HEK293T (cell line): ENCODE measurements around the gene DHX34.

Experiments used
- ARNT ChIP-seq: fragments of 450-650 bp; IDR thresholded peaks from 2 replicates; pipeline ENCODE4 v1.6.1; 2017; ENCODE audit warnings: mild to moderate bottlenecking
- BHLHE40 ChIP-seq: fragments of 450-650 bp; IDR thresholded peaks from 2 replicates; pipeline ENCODE4 v1.6.1; 2016; ENCODE audit warnings: mild to moderate bottlenecking, moderate library complexity, borderline replicate concordance
- ELF4 ChIP-seq: fragments of 450-650 bp; IDR thresholded peaks from 2 replicates; pipeline ENCODE4 v1.6.1; 2017; ENCODE audit warnings: antibody characterized with exemption
- FOXA1 ChIP-seq: fragments of 450-650 bp; IDR thresholded peaks from 2 replicates; pipeline ENCODE4 v1.6.1; 2016; ENCODE audit warnings: mild to moderate bottlenecking
- FOXK2 ChIP-seq: fragments of 450-650 bp; IDR thresholded peaks from 2 replicates; pipeline ENCODE4 v1.6.1; 2016; ENCODE audit warnings: mild to moderate bottlenecking
- FOXM1 ChIP-seq: fragments of 450-650 bp; IDR thresholded peaks from 2 replicates; pipeline ENCODE4 v1.6.1; 2017; ENCODE audit warnings: mild to moderate bottlenecking, borderline replicate concordance
- HDGF ChIP-seq: fragments of 450-650 bp; IDR thresholded peaks from 2 replicates; pipeline ENCODE4 v1.6.1; 2017; ENCODE audit warnings: antibody characterized with exemption, borderline replicate concordance
- L3MBTL2 ChIP-seq: fragments of 450-650 bp; conservative IDR thresholded peaks from 2 replicates; pipeline ENCODE4 v1.6.1; 2016; ENCODE audit warnings: mild to moderate bottlenecking
- LEF1 ChIP-seq: fragments of 450-650 bp; IDR thresholded peaks from 2 replicates; pipeline ENCODE4 v1.6.1; 2017; ENCODE audit warnings: mild to moderate bottlenecking, borderline replicate concordance
- SP1 ChIP-seq: fragments of 450-650 bp; IDR thresholded peaks from 2 replicates; pipeline ENCODE4 v1.6.1; 2017
- SUZ12 ChIP-seq: fragments of 450-650 bp; IDR thresholded peaks from 2 replicates; pipeline ENCODE4 v1.6.1; 2016; ENCODE audit warnings: mild to moderate bottlenecking
- TARDBP ChIP-seq: fragments of 450-650 bp; IDR thresholded peaks from 2 replicates; pipeline ENCODE4 v1.6.1; 2016

DNA sequence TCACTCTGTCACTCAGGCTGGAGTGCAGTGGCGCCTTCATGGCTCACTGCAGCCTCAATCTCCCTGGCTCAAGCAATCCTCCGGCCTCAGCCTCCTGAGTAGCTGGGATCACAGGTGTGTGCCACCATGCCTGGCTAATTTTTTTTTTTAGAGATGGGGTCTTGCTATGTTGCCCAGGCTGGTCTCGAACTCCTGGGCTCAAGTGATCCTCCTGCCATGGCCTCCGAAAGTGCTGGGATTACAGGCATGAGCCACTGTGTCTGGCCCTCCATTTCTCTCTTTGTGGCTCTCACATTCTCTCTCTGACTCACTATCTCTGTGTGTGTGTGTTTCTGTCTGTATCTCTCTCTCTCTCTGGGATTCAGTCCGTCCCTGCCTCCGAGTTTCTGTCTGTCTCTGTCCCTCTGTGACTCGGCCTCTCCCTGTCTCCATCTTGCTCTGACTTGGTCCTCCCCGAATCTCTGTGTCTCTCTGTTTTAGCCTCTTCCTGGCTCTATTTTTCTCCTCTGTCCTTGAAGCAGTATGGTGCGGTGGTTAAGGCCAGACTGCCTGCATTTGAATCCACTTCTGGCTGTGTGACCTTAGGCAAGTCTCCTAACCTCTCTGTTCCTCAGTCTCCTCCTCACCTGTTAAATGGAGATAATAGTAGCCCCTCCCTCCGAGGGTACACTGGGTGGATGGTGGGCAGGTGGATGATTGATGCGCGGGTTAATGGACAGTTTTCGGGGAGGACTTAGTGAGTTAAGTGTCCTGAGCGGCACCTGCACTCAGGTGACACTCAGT, 59.2 kb downstream of the DHX34 start:
- no peak for TF ChIP-seq FOXK2
- TF ChIP-seq BHLHE40, result no peak
- no peak for TF ChIP-seq FOXM1
- TF ChIP-seq SUZ12, result no peak
- no peak for TF ChIP-seq SP1
- no peak for TF ChIP-seq ELF4
- no peak for TF ChIP-seq FOXA1
- TF ChIP-seq TARDBP, result no peak
- TF ChIP-seq LEF1, result no peak
- no peak for TF ChIP-seq ARNT
- no peak for TF ChIP-seq HDGF
- TF ChIP-seq L3MBTL2, result no peak
